DLD1 (cell line): Measurements from ENCODE around the gene CNTN6.
"Not testable (repeated sequence)": the region's sequence is repeated elsewhere in the genome, so short reads cannot be mapped to it uniquely, and the experiment has no call there.

Source experiments
- in situ Hi-C: cut with HindIII; loops from 2 replicates; pipeline ENCODE4 v1.10.0; 2017; ENCODE audit warnings: low sequenced_read_pairs

The CNTN6 gene

DNA sequence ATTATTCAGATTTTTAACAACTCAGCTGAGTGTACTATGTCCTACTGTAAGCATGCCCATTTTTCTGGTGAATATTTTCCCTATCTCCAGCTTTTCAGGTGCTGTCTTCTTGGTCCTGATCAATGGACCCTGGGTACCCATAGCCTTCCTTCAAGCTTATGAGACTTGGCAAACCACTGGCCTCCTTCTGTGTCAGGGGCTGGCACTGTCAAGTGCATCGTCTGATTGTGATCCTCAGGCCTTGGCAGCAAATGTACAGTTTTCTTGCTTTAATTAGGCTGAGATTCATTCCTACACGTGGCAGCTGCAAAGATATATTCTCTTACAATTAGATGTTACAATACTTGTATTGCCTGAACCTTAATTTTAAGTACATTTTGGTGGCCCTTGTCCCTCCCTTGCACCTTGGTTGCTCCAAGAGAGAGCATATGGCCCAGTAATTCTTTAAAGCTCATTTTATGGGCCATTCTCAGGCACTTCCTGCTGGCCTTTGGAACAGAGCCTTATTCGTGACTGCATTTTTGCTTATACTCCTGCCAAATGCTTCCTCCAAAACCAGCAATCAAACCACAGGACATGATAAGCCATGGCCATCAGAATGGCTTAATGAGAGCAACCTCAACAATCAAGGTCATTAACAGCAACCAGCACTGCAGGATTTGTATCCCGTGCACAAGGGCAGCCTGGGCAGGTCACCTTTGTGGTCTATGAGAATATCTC is 179.9 kb downstream of the CNTN6 start:
- in situ Hi-C loops, result no loop called here

DNA sequence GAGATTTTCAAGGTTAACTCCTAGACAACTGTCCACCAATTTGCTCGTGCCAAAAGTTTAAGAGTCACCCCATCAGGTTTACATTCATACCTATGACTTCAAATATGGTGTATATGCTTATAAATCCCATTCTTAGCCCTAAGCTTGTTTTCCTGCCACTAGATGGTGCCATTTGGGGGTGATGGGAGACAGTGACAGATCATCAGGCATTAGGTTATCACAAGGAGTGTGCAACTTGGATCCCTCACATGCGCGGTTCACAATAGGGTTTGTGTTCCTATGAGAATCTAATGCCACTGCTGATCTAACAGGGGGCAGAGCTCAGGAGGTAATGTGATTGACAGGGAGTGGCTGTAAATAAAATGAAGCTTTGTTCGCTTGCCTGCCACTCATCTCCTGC is 182.7 kb downstream of the CNTN6 start:
- in situ Hi-C loops, result no loop called here

DNA sequence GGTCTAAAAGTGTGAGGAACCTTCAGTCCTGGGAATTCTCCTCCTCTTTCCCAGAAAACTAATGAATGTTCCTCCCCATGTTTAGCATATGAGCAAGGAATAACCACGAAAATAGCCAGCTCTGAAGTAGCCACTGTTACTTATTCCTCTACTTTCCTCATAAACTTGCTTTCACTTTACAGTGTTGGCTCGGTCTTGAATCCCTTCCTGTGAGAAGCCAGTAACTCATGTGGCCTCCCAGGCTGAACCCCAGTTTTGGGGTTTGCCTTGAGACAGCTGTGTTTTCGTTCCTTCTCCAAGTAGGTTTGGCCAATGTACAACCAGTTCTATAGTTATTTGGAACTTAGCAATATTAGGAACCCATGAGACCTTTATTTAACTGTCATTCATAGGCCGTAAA is 195.0 kb downstream of the CNTN6 start:
- in situ Hi-C loops, result no loop called here

DNA sequence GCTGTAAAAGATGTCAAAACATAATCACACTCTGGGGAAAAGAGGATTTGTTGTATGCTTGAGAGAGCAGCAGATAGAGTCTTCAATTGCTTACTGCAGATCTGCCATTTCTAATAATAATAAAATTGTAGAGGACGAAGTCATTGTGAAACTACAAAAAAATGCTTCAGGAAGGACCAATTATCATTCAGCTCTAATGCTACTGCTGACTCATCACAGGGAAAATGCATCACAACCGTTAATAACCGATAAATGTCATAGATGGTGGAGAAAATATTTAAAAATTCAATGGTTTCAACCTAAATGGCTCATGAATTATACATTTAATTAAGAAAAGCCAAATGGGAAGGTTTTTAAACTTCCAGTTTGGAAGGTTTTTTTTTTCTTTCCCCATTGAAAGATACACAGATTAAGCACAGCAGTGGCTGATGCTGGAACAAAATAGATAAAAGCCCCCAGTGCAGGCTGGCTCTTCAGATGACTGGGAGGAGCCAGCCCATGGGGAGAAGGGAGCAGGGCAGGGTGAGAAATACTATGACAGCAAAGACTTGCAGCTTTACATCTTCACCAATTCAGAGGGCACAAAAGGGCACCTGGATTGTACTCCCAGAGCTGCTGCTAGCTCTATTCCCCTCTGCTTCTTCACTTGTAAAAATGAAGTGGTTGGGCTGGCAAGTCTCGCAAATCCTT is 196.1 kb downstream of the CNTN6 start:
- in situ Hi-C loops, result no loop called here

DNA sequence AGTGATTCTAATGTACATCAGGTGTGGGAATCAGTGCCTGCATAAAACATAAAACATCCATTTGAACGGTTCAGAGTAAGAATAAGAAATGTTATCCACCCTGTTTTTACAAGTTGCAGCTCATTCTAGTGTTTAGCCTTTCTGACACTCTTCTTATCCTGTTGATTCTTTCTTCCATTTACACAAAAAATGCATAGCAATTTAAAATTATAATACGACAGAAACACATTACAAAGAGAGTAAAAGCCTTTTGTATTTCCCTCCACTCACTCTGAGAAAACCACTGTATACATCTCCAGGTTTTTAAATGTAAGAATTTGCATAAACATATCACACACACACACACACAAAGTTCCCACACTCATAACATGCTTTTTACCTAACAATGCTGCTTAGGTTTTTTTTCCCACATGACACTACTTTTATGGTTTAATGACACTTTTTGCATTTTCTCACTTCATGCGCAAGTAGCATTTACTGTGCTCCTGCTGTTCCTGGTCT is 199.8 kb downstream of the CNTN6 start:
- in situ Hi-C loops, result no loop called here

DNA sequence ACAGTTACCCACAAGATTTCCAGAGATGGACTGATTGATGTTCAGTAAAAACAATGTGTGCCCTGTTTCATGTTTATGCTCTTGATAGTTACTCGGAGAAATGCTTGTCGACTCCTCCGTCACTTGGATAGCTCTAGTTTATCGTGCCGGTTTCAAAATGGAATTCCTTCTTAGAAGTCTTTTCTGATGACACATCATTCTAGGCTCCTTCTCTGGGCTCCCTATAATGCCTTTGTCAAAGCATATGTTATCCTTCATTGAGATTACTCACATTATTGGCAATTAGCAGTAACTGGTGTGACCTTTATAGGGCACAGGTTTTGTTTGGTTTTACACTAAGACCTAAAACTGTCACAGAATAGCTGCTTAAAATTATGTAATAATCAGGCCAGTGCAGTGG is 201.8 kb downstream of the CNTN6 start:
- in situ Hi-C loops, result no loop called here

DNA sequence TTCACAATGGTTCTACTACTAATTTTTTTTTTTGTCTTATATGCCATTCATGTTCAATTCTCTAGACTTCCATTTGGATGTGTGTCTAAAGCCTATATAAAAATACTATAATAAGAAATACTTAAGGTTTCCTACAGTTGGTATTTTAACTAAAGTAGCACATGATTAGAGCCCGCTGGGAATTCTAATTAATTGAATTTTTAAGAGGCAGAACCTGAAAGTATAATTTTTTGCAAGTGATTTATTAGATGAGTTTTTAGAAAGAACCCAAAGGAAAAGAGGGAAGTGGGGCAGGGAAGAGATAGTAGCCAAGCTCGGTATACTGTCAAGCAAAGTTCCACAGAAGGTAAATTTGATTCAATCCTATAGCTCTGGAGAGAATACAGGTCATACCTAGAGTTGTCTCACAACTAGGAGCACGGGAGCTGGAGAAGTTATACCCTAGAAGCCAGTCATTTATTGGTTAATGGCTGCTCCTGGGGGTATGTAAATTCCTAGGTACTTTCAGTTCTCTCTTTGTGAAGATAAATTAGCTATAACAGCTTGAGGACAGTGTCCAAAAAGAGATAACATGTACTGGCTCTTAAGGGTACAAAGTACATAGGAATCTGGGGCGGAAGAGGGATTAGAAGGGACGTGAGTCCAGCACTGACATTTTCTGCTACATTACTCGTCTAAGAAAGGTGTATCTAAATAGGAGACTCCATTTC is 225.6 kb downstream of the CNTN6 start:
- in situ Hi-C loops, result no loop called here

DNA sequence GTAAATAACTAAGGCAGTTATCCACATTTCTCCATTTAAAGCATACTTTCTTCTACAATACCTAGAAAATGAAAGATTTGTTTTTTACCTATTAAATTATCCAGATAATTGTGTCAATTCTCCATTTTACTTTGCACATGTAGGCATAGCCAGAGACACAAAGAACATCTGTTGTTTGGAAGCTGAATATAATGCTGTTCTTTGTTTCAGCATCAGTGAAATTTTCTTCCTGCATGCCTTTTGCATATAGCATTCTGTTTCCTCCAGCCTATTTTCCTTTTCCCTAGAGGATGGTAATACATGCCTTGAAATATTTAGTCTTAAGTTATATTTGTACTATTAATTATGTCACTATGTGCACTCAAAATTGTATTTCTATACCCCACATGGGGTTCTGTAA is 233.7 kb downstream of the CNTN6 start:
- in situ Hi-C loops, result no loop called here

DNA sequence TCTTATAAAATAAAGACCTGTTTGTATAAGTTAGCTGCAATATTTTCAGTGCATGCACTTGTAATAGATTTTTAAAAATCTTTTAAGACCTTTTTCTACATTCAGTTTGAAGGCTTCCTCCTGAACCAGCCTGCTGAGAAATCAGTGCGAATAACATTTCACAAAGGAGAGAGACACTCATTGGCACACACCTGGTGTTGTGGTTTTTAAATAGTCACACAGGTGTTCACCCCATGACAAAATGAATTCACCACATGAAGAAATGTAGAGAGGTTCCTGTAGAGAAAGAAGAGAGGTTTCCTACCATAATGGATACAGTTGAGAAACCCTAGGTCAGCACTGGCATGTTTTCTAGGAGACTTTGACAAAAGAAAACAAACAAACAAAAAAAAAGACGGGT is 237.3 kb downstream of the CNTN6 start:
- in situ Hi-C loops, result no loop called here

DNA sequence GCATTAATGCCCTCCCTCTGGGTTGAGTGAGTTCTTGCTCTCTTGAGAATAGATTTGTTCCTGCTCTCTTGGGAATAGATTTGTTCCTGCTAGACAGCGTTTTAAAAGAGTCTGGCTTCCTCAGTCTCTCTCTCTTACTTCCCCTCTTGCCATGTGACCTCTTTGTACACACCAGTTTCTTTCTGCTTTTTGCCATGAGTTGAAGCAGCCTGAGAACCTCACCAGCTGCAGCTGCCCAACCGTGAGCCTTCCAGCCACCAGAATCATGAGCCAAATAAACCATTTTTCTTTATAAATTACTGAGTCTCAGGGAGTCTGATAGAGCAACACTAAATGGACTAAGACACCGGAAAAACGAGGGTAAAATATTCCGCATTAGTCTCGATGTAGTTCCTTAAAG is 253.6 kb downstream of the CNTN6 start:
- in situ Hi-C loops, result no loop called here

DNA sequence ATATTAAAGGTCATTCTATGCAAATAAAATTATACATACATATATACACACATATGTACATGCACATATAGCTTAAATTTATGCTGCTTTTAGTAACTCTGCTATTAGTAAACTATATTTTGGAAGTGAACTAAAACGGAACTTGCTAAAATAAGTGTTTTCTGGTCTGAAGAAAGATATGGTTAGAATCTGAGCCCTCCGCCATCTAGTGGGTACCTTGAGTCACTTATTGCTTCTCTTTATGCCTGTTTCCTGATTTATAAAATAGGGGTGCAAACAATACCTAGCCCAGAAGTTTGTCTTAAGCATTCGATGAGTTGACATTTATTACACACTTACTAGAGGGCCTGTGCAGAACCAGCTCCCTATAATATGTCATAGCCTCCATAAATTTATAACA is 255.7 kb downstream of the CNTN6 start:
- in situ Hi-C loops, result no loop called here

DNA sequence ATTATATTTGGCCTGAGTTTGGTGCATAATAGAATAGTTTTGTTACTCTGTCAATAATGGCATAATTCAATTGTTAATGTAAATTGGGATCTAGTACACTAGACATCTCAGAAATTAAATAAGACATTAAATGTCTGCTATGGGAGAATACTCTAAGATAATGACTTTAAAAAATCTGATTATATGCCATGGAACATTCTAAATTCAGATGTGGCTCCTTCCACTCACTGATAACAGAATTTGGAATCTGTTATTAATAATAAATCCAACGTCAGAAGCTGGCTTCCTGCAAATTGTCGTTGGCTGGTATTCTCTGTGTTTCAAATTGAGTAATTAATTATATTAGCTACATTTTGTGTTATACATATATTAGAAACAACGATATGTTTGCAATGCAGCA is 258.1 kb downstream of the CNTN6 start:
- in situ Hi-C loops, result no loop called here

DNA sequence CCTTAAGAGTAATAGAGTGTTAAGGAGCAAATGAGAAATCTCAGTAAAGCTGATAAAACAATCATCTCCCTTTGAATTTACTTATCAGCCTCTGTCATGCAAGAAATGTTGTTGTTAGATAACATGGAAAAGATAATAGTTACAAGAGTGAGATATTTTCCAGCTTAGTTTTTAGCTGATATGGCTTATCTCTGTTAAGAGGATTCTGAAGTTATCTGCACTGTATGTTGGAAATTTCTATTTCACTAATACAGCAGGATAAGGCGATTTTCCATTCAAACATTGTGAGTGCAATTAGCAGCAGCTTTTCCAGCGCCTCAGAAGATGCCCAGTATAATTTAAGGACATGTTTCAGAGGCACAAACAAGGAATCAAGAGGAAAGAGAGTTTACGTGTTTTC is 262.9 kb downstream of the CNTN6 start:
- in situ Hi-C loops, result no loop called here

DNA sequence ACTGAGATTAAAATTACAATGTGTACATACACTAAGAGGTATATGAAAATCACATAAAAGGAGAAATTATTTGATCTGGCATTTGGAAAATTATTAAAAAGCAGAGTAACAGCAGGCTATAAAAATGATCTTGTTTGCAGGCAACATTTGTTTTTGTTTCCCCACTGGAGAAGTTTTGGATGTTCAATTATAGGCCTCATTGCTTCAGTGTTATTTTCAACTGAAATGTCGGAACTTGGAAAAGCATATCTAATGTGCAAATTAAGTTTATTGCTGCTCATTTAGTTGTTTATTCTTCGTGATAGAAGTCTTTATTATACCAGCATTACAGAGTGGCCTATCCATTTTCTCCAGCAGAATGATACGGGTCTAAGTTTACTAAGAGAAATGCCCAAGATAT is 263.3 kb downstream of the CNTN6 start:
- in situ Hi-C loops, result no loop called here

DNA sequence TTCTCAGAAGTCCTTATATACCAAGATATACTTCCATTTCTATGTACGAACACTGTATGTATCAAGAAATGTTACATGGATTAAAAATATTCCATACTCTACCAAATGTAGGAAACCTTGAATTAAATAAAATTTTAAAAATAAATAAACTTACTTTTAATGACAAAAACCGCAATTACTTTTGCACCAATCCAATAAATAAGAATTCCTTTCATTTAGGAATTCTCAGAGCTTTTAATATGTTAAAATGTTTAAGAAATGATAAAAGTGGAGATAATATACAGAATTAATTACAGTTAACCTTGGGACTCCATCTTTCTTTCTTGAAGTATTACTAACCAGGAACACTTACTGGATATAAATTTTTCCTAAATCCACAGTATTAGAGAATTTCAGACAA is 272.7 kb downstream of the CNTN6 start:
- in situ Hi-C loops, result no loop called here

DNA sequence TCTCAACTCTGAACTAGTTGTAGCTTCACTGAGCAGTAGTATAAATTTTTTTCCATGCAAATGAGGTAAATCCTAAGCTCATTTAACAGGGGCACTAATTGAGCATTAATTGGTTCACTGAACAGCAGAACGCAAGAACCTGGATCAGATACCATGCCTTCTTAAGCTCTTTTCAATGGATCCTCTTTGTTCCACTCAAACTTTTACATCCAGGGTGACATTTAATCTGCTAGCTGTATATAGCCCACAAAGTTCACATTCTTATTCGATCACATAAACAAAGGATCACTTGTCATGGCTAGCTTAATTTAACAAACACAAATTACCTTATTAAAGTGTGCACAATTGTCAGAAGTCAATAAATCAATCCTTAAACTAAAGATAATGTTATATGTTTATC is 281.6 kb downstream of the CNTN6 start:
- in situ Hi-C loops, result no loop called here

DNA sequence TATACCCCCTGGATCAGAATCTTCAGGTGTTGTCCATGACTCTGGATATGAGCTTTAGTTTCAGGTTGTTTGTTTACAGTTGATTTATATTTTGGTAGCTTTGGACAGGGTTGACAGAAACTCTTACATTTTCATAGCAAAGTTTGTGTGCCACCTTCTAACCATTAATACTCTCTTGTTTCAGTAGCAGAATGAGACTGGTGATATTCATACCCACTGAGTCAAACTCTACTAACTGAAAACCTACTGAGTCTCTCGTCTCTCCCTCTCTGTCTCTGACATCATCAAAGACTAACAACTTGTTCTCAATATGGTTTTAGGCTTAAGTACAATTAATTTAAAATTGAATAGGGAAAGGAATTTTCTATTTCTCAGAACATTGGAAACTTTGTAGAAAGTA is 282.3 kb downstream of the CNTN6 start:
- in situ Hi-C loops, result no loop called here

DNA sequence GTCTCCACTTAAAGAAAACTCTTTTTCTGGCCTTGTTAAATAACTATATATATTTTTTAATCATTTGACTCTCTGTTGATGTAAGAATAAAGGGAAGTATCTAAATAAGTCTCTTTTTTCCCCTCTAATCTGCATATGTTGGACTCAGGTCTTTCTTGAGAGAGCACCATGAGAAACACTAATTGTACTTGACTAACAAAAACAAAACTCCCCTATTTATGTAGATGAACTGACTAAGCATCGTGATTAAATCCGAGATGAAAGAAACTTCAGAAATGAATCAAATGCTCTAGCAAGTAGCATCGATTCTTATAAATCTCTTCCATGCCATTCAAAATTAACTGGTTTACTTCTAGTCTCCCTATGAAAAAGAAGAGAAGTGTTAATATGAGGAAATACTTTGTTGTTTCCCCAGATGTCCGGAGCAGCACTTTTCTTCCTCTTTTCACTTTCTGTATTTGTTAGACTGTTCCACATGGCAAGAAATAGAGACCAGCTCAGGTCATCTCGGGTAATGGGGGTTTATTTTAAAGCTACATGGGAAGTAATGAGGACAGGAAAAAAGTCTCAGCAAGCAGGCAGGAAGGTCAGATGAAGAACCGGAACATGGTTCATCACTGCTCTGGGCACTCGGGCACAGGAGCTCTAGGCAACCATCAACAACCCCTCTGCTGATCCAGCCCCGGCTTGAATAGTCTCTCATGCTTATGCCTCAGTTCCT is 288.3 kb downstream of the CNTN6 start:
- in situ Hi-C loops, result no loop called here

DNA sequence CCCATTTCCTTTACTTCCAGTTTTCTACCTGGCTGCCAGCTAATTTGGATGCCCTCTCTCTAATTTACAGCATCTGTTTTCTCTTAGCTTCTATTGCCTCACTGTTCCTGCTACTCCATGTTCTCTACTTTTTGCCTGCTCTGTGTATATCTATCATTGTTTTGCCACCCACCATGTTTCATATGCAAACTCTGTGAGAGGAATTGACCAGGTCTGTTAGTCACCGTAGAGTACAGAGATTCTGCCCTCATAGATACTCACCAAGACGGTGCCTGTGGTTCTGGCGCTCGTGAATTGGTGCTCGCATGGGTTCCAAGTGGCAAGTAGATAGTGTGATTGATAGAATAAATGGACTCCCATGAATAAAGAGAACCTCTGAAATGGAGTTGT is 288.8 kb downstream of the CNTN6 start:
- in situ Hi-C loops, result no loop called here

DNA sequence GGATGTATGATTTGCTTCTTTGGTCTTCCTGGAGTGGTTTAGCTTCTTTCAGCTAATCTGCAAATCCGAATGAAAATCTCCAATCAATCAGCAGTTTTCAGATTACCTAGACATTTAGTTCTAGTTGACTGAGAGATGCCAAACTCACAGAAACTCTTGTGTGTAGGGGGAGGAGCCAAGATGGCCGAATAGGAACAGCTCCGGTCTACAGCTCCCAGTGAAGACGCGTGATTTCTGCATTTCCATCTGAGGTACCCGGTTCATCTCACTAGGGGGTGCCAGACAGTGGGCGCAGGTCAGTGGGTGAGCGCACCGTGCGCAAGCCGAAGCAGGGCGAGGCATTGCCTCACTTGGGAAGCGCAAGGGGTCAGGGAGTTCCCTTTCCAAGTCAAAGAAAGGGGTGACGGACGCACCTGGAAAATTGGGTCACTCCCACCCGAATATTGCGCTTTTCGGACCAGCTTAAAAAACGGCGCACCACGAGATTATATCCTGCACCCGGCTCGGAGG is 294.6 kb downstream of the CNTN6 start:
- in situ Hi-C loops, result not testable (repeated sequence)

DNA sequence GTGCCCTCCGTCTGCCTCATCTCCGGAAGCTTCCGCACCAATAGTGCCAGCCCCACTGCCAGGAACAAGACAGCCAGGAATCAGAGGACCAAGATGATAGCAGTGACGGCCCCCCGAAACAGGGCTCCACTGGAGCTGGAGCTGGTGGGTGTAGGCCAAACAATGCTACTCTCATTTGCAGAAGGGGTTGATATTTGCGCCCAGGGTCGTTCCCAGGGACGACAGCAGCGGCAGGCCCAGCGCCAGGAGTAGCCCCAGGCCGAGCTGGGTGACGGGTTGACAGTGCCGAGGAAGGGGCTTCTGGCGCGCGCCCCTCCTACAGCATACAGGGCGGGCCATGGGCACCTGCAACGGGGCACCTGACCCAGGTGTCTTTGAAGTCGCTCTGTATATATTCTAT is 301.4 kb downstream of the CNTN6 start:
- in situ Hi-C loops, result no loop called here
